ENCODE data around the gene VSTM2L.

The VSTM2L gene

GRCh38 chr20:37991908-37992307, 89.0 kb downstream of the VSTM2L start:
- DNase-seq (ENCODE audit: low read depth, low spot score): no peak
- CTCF ChIA-PET: interaction anchor here (0.7 to 10.0 kb wide), 12 partner anchors 14 to 796 kb away, joined by 3 to 92 read pairs (median 4); no protein-coding TSS in a partner anchor
- no peak for TF ChIP-seq CTCF (IDR thresholded peaks at IDR 0.05; ENCODE audit: insufficient read depth, low read length, missing control alignments)
- no peak overlapping the region for H3K4me3 ChIP-seq (ENCODE audit: low read depth, low read length)
- POLR2A ChIA-PET: no interaction called here

- ChIA-PET POLR2A (interaction anchor here (0.6 to 1.0 kb wide), 3 partner anchors 237 to 299 kb away, joined by 3 read pairs; partner anchors contain the start of gene CTNNBL1), CTCF (interaction anchor here (0.7 to 10.0 kb wide), 20 partner anchors 8 to 434 kb away, joined by 3 to 92 read pairs (median 4); no protein-coding TSS in a partner anchor)
- H3K4me3 ChIP-seq (ENCODE audit: low read depth, low read length): no peak overlapping the region
- peak; percentile 76 for DNase-seq (ENCODE audit: low read depth, low spot score)
- TF ChIP-seq CTCF (IDR thresholded peaks at IDR 0.05; ENCODE audit: insufficient read depth, low read length, missing control alignments): peak; percentile 41
Measured at GRCh38 chr20:37992802-37993409, 90.0 kb downstream of the VSTM2L start.

- DNase-seq (ENCODE audit: low read depth, low spot score): no peak
- ChIA-PET POLR2A (no interaction called here), CTCF (interaction anchor here (1.5 to 10.0 kb wide), 8 partner anchors 14 to 435 kb away, joined by 4 to 92 read pairs (median 6); no protein-coding TSS in a partner anchor)
- no peak for TF ChIP-seq CTCF (IDR thresholded peaks at IDR 0.05; ENCODE audit: insufficient read depth, low read length, missing control alignments)
- H3K4me3 ChIP-seq (ENCODE audit: low read depth, low read length): no peak overlapping the region
Measured at GRCh38 chr20:37994512-37994911, 91.6 kb downstream of the VSTM2L start.
